Hepatocyte (in vitro differentiated cells): ENCODE data around the gene VAV3. TPM values are rescaled to one million over a fixed set of nuclear protein-coding genes. Genes with fewer than 3 reads are reported as not detected.

ENCODE experiments used
- DNase-seq: peaks from one replicate; pipeline ENCODE4 v3.0.0-alpha.2; 2016; ENCODE audit warnings: low spot score
- H2AFZ ChIP-seq: fragments of 200-600 bp; sonication (generic); 2 replicates; pipeline ENCODE4 v1.6.0; 2016; ENCODE audit warnings: antibody characterized with exemption, mild to moderate bottlenecking
- H3K27ac ChIP-seq: fragments of 200-600 bp; sonication (generic); 2 replicates; pipeline ENCODE4 v1.5.1; 2016; ENCODE audit warnings: mild to moderate bottlenecking
- H3K27me3 ChIP-seq: fragments of 200-600 bp; sonication (generic); 2 replicates; pipeline ENCODE4 v1.6.1; 2016
- H3K36me3 ChIP-seq: fragments of 200-600 bp; sonication (generic); replicated peaks from 2 replicates; pipeline ENCODE4 v1.5.1; 2016; ENCODE audit warnings: low read depth; ENCODE audit not compliant: insufficient read depth
- H3K4me1 ChIP-seq: fragments of 200-600 bp; sonication (generic); 2 replicates; pipeline ENCODE4 v1.5.1; 2016; ENCODE audit warnings: mild to moderate bottlenecking, moderate library complexity; ENCODE audit not compliant: insufficient read depth
- H3K4me2 ChIP-seq: fragments of 200-600 bp; sonication (generic); 2 replicates; pipeline ENCODE4 v1.6.0; 2016
- H3K4me3 ChIP-seq: fragments of 200-600 bp; sonication (generic); 2 replicates; pipeline ENCODE4 v1.5.1; 2016; ENCODE audit warnings: mild to moderate bottlenecking
- H3K79me2 ChIP-seq: fragments of 200-600 bp; sonication (generic); 2 replicates; pipeline ENCODE4 v1.6.0; 2017; ENCODE audit warnings: mild to moderate bottlenecking
- H3K9me2 ChIP-seq: fragments of 200-600 bp; sonication (generic); replicated peaks from 2 replicates; pipeline ENCODE4 v1.6.0; 2017; ENCODE audit warnings: mild to moderate bottlenecking; ENCODE audit not compliant: insufficient read depth
- H3K9me3 ChIP-seq: fragments of 200-600 bp; sonication (generic); 2 replicates; pipeline ENCODE4 v1.5.1; 2016; ENCODE audit warnings: low read depth, mild to moderate bottlenecking
- H4K20me1 ChIP-seq: fragments of 200-600 bp; sonication (generic); 2 replicates; pipeline ENCODE4 v1.6.0; 2016; ENCODE audit warnings: mild to moderate bottlenecking; ENCODE audit not compliant: insufficient read depth, poor library complexity, severe bottlenecking
- EZH2 ChIP-seq: fragments of 200-600 bp; sonication (generic); IDR thresholded peaks from 2 replicates; pipeline ENCODE4 v1.6.1; 2016; ENCODE audit warnings: antibody characterized with exemption, mild to moderate bottlenecking, borderline replicate concordance
- EZH2phosphoT487 ChIP-seq: fragments of 200-600 bp; sonication (generic); IDR thresholded peaks from one replicate; pipeline ENCODE4 v1.6.1; 2018; ENCODE audit warnings: antibody characterized with exemption, mild to moderate bottlenecking, low read depth, moderate library complexity; ENCODE audit not compliant: unreplicated experiment, severe bottlenecking
- WGBS: methylation state at CpG from one replicate; pipeline ENCODE4 v1.1.6; 2016; ENCODE audit warnings: low lambda C conversion rate; ENCODE audit errors: missing lambda C conversion rate; 5-methylcytosine and 5-hydroxymethylcytosine counted together
- polyA plus RNA-seq: library from polyadenylated mRNA; unstranded; fragments of >200 nt; fragmentation: Nextera tagmentation; extraction: Ambion mirVana; gene quantifications from 2 replicates; pipeline ENCODE4 v1.2.1, GENCODE V29; 2016
- total RNA-seq: library from RNA; depleted of rRNA; stranded (reverse); fragments of >200 nt; gene quantifications from 2 replicates; pipeline ENCODE4 v1.2.3, GENCODE V29; 2014
- TF ChIP-seq, protein P1 (sequence below): fragments of 200-600 bp; sonication (generic); IDR thresholded peaks from 2 replicates; pipeline ENCODE4 v1.5.1; 2016; ENCODE audit warnings: antibody characterized with exemption, mild to moderate bottlenecking; ENCODE audit not compliant: poor library complexity

Gene VAV3
- total and polyA plus RNA-seq, 2 experiments from 2014 or later: 12.3 to 40.5 TPM

- H2AFZ ChIP-seq: no peak overlapping the region
- H3K79me2 ChIP-seq: no peaks in the 10 kb centered on the region
- no peak overlapping the region for H3K4me3 ChIP-seq
- no peaks in the 10 kb centered on the region for H3K4me1 ChIP-seq
- TF ChIP-seq EZH2: no peak
- TF ChIP-seq EZH2phosphoT487: no peak
- TF ChIP-seq, protein P1, sequence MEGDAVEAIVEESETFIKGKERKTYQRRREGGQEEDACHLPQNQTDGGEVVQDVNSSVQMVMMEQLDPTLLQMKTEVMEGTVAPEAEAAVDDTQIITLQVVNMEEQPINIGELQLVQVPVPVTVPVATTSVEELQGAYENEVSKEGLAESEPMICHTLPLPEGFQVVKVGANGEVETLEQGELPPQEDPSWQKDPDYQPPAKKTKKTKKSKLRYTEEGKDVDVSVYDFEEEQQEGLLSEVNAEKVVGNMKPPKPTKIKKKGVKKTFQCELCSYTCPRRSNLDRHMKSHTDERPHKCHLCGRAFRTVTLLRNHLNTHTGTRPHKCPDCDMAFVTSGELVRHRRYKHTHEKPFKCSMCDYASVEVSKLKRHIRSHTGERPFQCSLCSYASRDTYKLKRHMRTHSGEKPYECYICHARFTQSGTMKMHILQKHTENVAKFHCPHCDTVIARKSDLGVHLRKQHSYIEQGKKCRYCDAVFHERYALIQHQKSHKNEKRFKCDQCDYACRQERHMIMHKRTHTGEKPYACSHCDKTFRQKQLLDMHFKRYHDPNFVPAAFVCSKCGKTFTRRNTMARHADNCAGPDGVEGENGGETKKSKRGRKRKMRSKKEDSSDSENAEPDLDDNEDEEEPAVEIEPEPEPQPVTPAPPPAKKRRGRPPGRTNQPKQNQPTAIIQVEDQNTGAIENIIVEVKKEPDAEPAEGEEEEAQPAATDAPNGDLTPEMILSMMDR: no peak
- H3K36me3 ChIP-seq: no peaks in the 10 kb centered on the region
- H3K27ac ChIP-seq: no peak overlapping the region
- H3K4me2 ChIP-seq: no peak overlapping the region
- H3K27me3 ChIP-seq: no peaks in the 10 kb centered on the region
- H3K9me3 ChIP-seq: no peaks in the 10 kb centered on the region
- H4K20me1 ChIP-seq: no peaks in the 10 kb centered on the region
- no peaks in the 10 kb centered on the region for H3K9me2 ChIP-seq
- no peak for DNase-seq
These were observed 347.5 kb downstream of the VAV3 start for GRCh38 chr1:107617456-107617855.

GRCh38 chr1:107609808-107610207, 355.2 kb downstream of the VAV3 start:
- Histone ChIP-seq H3K4me2 (no peak overlapping the region), H3K27ac (no peak overlapping the region), H3K9me3 (no peaks in the 10 kb centered on the region), H4K20me1 (no peaks in the 10 kb centered on the region), H3K27me3 (no peaks in the 10 kb centered on the region), H3K4me1 (no peaks in the 10 kb centered on the region), H3K36me3 (no peaks in the 10 kb centered on the region), H3K79me2 (no peaks in the 10 kb centered on the region), H3K9me2 (no peaks in the 10 kb centered on the region), H3K4me3 (no peak overlapping the region), H2AFZ (no peak overlapping the region)
- DNase-seq: no peak
- 81% methylated on average over 1 of the region's 1 CpG for WGBS
- no peak for TF ChIP-seq EZH2
- TF ChIP-seq EZH2phosphoT487: no peak
- TF ChIP-seq, protein P1: no peak

DNA sequence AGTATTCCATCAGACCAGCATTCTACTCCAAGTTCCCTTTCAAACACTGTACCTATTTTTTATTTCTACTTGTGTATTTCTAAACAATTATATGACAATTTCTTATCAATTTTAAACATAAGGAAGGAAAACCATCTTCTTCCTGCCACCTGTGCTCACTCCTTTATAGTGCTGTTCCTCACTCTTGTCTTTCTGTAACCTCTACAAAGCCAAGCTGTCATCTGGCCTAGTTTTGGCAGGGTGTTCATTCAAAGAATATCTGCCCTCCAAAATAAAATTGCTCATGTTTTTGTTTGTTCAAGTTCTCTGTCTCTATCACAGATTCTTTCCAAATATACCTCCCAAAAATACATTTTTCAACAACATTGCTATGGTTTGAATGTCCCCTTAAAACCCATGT, 360.2 kb downstream of the VAV3 start:
- no peak overlapping the region for H3K4me2 ChIP-seq
- H3K79me2 ChIP-seq: no peaks in the 10 kb centered on the region
- no peaks in the 10 kb centered on the region for H3K27me3 ChIP-seq
- H3K9me3 ChIP-seq: no peaks in the 10 kb centered on the region
- TF ChIP-seq EZH2 (no peak), EZH2phosphoT487 (no peak)
- TF ChIP-seq, protein P1: no peak
- no peaks in the 10 kb centered on the region for H3K36me3 ChIP-seq
- H3K9me2 ChIP-seq: no peaks in the 10 kb centered on the region
- H3K4me3 ChIP-seq: no peak overlapping the region
- no peak overlapping the region for H2AFZ ChIP-seq
- H4K20me1 ChIP-seq: no peaks in the 10 kb centered on the region
- H3K27ac ChIP-seq: no peak overlapping the region
- no peak for DNase-seq
- no peaks in the 10 kb centered on the region for H3K4me1 ChIP-seq

- H3K79me2 ChIP-seq: no peaks in the 10 kb centered on the region
- H3K4me2 ChIP-seq: no peak overlapping the region
- WGBS: 47% methylated on average over 3 of the region's 3 CpGs
- H3K4me3 ChIP-seq: no peak overlapping the region
- H3K36me3 ChIP-seq: no peaks in the 10 kb centered on the region
- H3K9me3 ChIP-seq: no peaks in the 10 kb centered on the region
- no peak overlapping the region for H3K27ac ChIP-seq
- no peaks in the 10 kb centered on the region for H3K4me1 ChIP-seq
- H3K9me2 ChIP-seq: no peaks in the 10 kb centered on the region
- no peak for DNase-seq
- no peaks in the 10 kb centered on the region for H4K20me1 ChIP-seq
- H3K27me3 ChIP-seq: no peaks in the 10 kb centered on the region
- no peak overlapping the region for H2AFZ ChIP-seq
- TF ChIP-seq EZH2phosphoT487 (no peak), EZH2 (no peak)
- TF ChIP-seq, protein P1: no peak
These were observed 364.3 kb downstream of the VAV3 start for GRCh38 chr1:107600607-107601160.
